Prostate gland (tissue), 2 donors: ENCODE data around the gene HMGXB3. TPM values are rescaled to one million over a fixed set of nuclear protein-coding genes. Genes with fewer than 3 reads are reported as not detected.
"Not testable (repeated sequence)": the region's sequence is repeated elsewhere in the genome, so short reads cannot be mapped to it uniquely, and the experiment has no call there.

Experiments used
- DNase-seq: peaks from one replicate; pipeline ENCODE4 v3.0.0-alpha.2; 2019; ENCODE audit warnings: low spot score
- H3K27ac ChIP-seq, 2 donors: fragments of 200-600 bp; sonication (generic); 2 replicates each; pipeline ENCODE4 v1.5.1; 2017 to 2019
- H3K27me3 ChIP-seq: fragments of 200-600 bp; sonication (generic); replicated peaks from 2 replicates; pipeline ENCODE4 v1.5.1; 2019; ENCODE audit not compliant: insufficient read depth
- H3K36me3 ChIP-seq, 2 donors: fragments of 200-600 bp; sonication (generic); 1 replicate in 1 of 2; 2 replicates in 1 of 2; pipeline versions ENCODE4 v1.5.1 to v1.8.1; 2017 to 2019
- H3K4me1 ChIP-seq: fragments of 200-600 bp; sonication (generic); replicated peaks from 2 replicates; pipeline ENCODE4 v1.5.1; 2019
- H3K4me3 ChIP-seq, 2 donors: fragments of 200-600 bp; sonication (generic); 2 replicates each; pipeline ENCODE4 v1.5.1; 2017 to 2019
- H3K9me3 ChIP-seq: fragments of 200-600 bp; sonication (generic); 2 replicates; pipeline ENCODE4 v1.5.1; 2017
- CTCF ChIP-seq, 4 experiments: fragments of 200-600 bp in 2 of 4; fragments of 450-650 bp in 2 of 4; sonication (generic) in 2 of 4; IDR thresholded peaks; 1 replicate in 3 of 4; 2 replicates in 1 of 4; pipeline ENCODE4 v1.5.1; 2016 to 2019; ENCODE audit warnings: antibody characterized with exemption in 4 of 4, mild to moderate bottlenecking in 2 of 4, moderate library complexity in 2 of 4
- POLR2A ChIP-seq: fragments of 450-650 bp; IDR thresholded peaks from one replicate; pipeline ENCODE4 v1.6.1; 2016; ENCODE audit warnings: antibody characterized with exemption, mild to moderate bottlenecking
- POLR2AphosphoS5 ChIP-seq: sonication (generic); formaldehyde crosslinking; IDR thresholded peaks from one replicate; pipeline ENCODE4 v1.6.1; 2017; ENCODE audit warnings: antibody characterized with exemption
- WGBS: methylation state at CpG from one replicate; pipeline ENCODE4 v1.1.5; 2018; 5-methylcytosine and 5-hydroxymethylcytosine counted together
- intact Hi-C: fragments of 100-400 bp; cut with DNase I; formaldehyde crosslinking; loops from one replicate; pipeline ENCODE4 v1.14.2; 2022
- total RNA-seq, 2 donors: library from RNA; depleted of rRNA; stranded (reverse); fragments of >200 nt; gene quantifications; one replicate each; pipeline ENCODE4 v1.1.0, GENCODE V29; 2016

The HMGXB3 gene
- total RNA-seq, 2 donors from 2014 or later = 49.6 to 64.2 TPM

- Histone ChIP-seq H3K4me1 (no peaks in the 10 kb centered on the region), H3K9me3 (no peaks in the 10 kb centered on the region), H3K27me3 (no peaks in the 10 kb centered on the region), H3K36me3 (no peaks in the 10 kb centered on the region), H3K27ac (no peak overlapping the region), H3K4me3 (no peak overlapping the region)
- DNase-seq = no peak
- intact Hi-C loops = loop anchor here (10.0 kb wide), 1 partner anchor 190 kb away; no protein-coding TSS in a partner anchor
- 75% methylated on average over 9 of the region's 9 CpGs for WGBS
- TF ChIP-seq POLR2A (no peak), CTCF (IDR thresholded peaks at IDR 0.05) (no peak), POLR2AphosphoS5 (no peak)
Measured at GRCh38 chr5:150024346-150024984, 23.9 kb downstream of the HMGXB3 start.

GRCh38 chr5:150026682-150027172 lies 26.2 kb downstream of the HMGXB3 start:
- no peaks in the 10 kb centered on the region for H3K27me3 ChIP-seq
- H3K4me3 ChIP-seq = no peak overlapping the region
- intact Hi-C loops = loop anchor here (10.0 kb wide), 1 partner anchor 188 kb away; no protein-coding TSS in a partner anchor
- H3K27ac ChIP-seq = no peak overlapping the region
- H3K36me3 ChIP-seq = no peaks in the 10 kb centered on the region
- 94% methylated on average over 4 of the region's 4 CpGs for WGBS
- TF ChIP-seq POLR2AphosphoS5 = no peak
- TF ChIP-seq CTCF (IDR thresholded peaks at IDR 0.05) = no peak
- no peak for TF ChIP-seq POLR2A
- no peaks in the 10 kb centered on the region for H3K4me1 ChIP-seq
- DNase-seq = no peak
- H3K9me3 ChIP-seq = no peaks in the 10 kb centered on the region

GRCh38 chr5:150028047-150028446 lies 27.5 kb downstream of the HMGXB3 start:
- not testable (repeated sequence) for DNase-seq, H3K4me3 ChIP-seq, H3K36me3 ChIP-seq, H3K9me3 ChIP-seq, H3K27me3 ChIP-seq, H3K27ac ChIP-seq, H3K4me1 ChIP-seq
- 63% methylated on average over 1 of the region's 1 CpG for WGBS
- intact Hi-C loops = loop anchor here (10.0 kb wide), 1 partner anchor 187 kb away; no protein-coding TSS in a partner anchor

GRCh38 chr5:150033334-150033733 lies 32.8 kb downstream of the HMGXB3 start:
- Histone ChIP-seq H3K4me3 (no peak overlapping the region), H3K36me3 (peaks cover 0 to 9% of the 10 kb centered on the region in 2 donors), H3K9me3 (no peaks in the 10 kb centered on the region), H3K27ac (no peak overlapping the region), H3K4me1 (peaks cover 4% of the 10 kb centered on the region), H3K27me3 (no peaks in the 10 kb centered on the region)
- intact Hi-C loops = no loop called here
- DNase-seq = no peak
- TF ChIP-seq POLR2A = no peak
- no peak for TF ChIP-seq POLR2AphosphoS5
- no peak for TF ChIP-seq CTCF (IDR thresholded peaks at IDR 0.05)
- WGBS = 91% methylated on average over 4 of the region's 4 CpGs

- H3K4me1 ChIP-seq = peaks cover 4% of the 10 kb centered on the region
- intact Hi-C loops = no loop called here
- 76% methylated on average over 4 of the region's 4 CpGs for WGBS
- no peak for DNase-seq
- no peak for TF ChIP-seq POLR2A
- no peak for TF ChIP-seq CTCF (IDR thresholded peaks at IDR 0.05)
- TF ChIP-seq POLR2AphosphoS5 = no peak
- peaks cover 0 to 9% of the 10 kb centered on the region in 2 donors for H3K36me3 ChIP-seq
- H3K9me3 ChIP-seq = no peaks in the 10 kb centered on the region
- H3K4me3 ChIP-seq = no peak overlapping the region
- no peaks in the 10 kb centered on the region for H3K27me3 ChIP-seq
- H3K27ac ChIP-seq = no peak overlapping the region
Measured at GRCh38 chr5:150034662-150035061, 34.1 kb downstream of the HMGXB3 start.
